ENCODE measurements around the gene SCG2. TPM values are rescaled to one million over a fixed set of nuclear protein-coding genes. Genes with fewer than 3 reads are reported as not detected.

SCG2 gene
- total and polyA plus RNA-seq, 2 donors (not counting 1 experiment from before 2014, with no cell fraction given): 0.66 to 2.9 TPM

DNA sequence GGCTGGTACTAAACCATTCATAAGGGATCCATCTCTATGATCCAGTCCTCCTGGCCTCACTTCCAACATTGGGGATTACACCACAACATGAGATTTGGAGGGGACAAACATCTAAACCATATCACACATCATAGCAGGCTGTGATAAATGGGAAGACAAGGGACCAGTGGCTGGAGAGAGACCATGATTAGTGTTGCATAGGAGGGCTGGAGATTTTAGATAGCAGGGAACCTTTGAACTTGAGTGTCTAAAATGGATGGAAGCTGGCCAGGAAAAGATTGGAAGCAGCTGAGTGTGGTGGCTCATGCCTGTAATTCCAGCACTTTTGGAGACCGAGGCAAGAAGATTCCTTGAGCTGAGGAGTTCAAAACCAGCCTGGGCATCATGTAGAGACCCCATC is 12.4 kb upstream of the SCG2 start:
- TF ChIP-seq, protein P1, sequence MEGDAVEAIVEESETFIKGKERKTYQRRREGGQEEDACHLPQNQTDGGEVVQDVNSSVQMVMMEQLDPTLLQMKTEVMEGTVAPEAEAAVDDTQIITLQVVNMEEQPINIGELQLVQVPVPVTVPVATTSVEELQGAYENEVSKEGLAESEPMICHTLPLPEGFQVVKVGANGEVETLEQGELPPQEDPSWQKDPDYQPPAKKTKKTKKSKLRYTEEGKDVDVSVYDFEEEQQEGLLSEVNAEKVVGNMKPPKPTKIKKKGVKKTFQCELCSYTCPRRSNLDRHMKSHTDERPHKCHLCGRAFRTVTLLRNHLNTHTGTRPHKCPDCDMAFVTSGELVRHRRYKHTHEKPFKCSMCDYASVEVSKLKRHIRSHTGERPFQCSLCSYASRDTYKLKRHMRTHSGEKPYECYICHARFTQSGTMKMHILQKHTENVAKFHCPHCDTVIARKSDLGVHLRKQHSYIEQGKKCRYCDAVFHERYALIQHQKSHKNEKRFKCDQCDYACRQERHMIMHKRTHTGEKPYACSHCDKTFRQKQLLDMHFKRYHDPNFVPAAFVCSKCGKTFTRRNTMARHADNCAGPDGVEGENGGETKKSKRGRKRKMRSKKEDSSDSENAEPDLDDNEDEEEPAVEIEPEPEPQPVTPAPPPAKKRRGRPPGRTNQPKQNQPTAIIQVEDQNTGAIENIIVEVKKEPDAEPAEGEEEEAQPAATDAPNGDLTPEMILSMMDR (conservative IDR thresholded peaks at IDR 0.05 in 1 of 2, IDR thresholded peaks at IDR 0.05 in 1 of 2; ENCODE audit: low read depth in 1 of 2, low read length in 2 of 2): no peak
- TF ChIP-seq EZH2 (IDR thresholded peaks at IDR 0.05; ENCODE audit: low read length, missing control alignments): no peak
- Histone ChIP-seq H2AFZ (ENCODE audit: low read length) (no peak overlapping the region), H3K27ac (ENCODE audit: insufficient read depth, low read length) (no peak overlapping the region), H3K4me1 (ENCODE audit: control insufficient read depth, extremely low read depth, insufficient read depth, low read length) (peaks cover 6% of the 10 kb centered on the region), H3K79me2 (ENCODE audit: control insufficient read depth, insufficient read depth, low read length) (no peaks in the 10 kb centered on the region), H3K9me3 (ENCODE audit: control insufficient read depth, insufficient read depth, low read depth, low read length) (no peaks in the 10 kb centered on the region), H3K4me3 (replicated peaks in 1 of 4; ENCODE audit: control extremely low read depth in 1 of 4, insufficient read depth in 1 of 4, low read depth in 3 of 4, low read length in 4 of 4) (no peak overlapping the region), H3K36me3 (ENCODE audit: control insufficient read depth, insufficient read depth, low read length) (no peaks in the 10 kb centered on the region), H3K4me2 (ENCODE audit: extremely low read depth, insufficient read depth, low read length) (no peak overlapping the region), H3K27me3 (ENCODE audit: control insufficient read depth, insufficient read depth, low read length) (peaks cover 3% of the 10 kb centered on the region), H4K20me1 (ENCODE audit: control insufficient read depth, extremely low read depth, insufficient read depth, low read length) (no peaks in the 10 kb centered on the region), H3K9ac (ENCODE audit: insufficient read depth, low read length) (no peak overlapping the region)
- no peak for DNase-seq (ENCODE audit: low read depth in 2 of 2)

DNA sequence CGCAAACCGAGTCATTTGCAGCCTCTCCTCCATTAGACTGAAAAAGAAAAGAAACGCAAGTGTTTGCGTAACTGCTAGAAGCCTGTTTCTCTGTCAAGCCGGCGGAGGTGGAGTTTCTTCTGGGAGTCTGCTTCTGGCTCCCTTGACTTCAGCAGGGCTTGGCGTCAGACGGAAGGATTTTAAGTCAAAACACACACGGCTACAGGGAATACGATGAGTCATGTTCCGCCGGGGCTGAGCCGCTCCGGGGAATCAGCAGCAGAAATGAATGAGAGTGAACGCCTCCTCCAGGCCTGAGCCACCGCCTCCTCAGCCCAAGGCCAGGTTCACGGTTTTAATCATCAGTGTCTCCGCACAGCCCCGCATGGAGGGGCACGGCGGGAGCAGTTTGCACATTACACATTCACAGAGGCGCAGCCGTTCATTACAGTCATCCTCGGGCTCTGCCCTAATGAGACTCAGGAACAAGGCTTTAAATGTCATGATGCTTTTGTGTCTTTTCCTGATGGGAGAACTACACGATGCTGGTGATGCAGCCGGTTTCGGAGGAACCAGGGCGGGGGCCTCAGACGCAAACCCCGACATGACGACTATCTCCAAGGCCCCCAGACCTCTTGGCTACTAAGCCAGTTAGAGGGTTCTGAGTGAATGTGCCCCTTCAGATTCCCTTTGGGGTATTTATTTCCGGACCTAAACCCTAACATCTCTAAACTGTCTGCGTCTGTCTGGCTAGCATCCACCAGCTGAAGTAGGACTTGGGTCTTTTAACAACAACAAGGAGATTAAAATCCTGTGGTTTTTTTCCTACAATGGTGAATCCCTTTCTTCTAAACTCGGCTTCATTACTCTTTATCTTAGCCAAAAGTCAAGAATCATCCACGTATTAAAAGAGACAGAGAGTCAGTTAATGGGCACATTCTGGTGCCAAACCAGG is 11.1 kb upstream of the SCG2 start:
- Histone ChIP-seq H3K4me2 (ENCODE audit: extremely low read depth, insufficient read depth, low read length) (peak overlapping the region; percentile 96), H3K9me3 (ENCODE audit: control insufficient read depth, insufficient read depth, low read depth, low read length) (no peaks in the 10 kb centered on the region), H3K9ac (ENCODE audit: insufficient read depth, low read length) (peak overlapping the region; percentile 48), H3K4me3 (replicated peaks in 1 of 4; ENCODE audit: control extremely low read depth in 1 of 4, insufficient read depth in 1 of 4, low read depth in 3 of 4, low read length in 4 of 4) (peak overlapping the region; percentile 24 to 47 (median 43)), H4K20me1 (ENCODE audit: control insufficient read depth, extremely low read depth, insufficient read depth, low read length) (no peaks in the 10 kb centered on the region), H3K4me1 (ENCODE audit: control insufficient read depth, extremely low read depth, insufficient read depth, low read length) (peaks cover 6% of the 10 kb centered on the region), H3K27me3 (ENCODE audit: control insufficient read depth, insufficient read depth, low read length) (no peaks in the 10 kb centered on the region), H3K79me2 (ENCODE audit: control insufficient read depth, insufficient read depth, low read length) (no peaks in the 10 kb centered on the region), H3K36me3 (ENCODE audit: control insufficient read depth, insufficient read depth, low read length) (no peaks in the 10 kb centered on the region), H2AFZ (ENCODE audit: low read length) (peak overlapping the region; percentile 87), H3K27ac (ENCODE audit: insufficient read depth, low read length) (peak overlapping the region; percentile 73)
- peak; percentile 99 for DNase-seq (ENCODE audit: low read depth in 2 of 2)
- TF ChIP-seq, protein P1 (conservative IDR thresholded peaks at IDR 0.05 in 1 of 2, IDR thresholded peaks at IDR 0.05 in 1 of 2; ENCODE audit: low read depth in 1 of 2, low read length in 2 of 2): no peak
- no peak for TF ChIP-seq EZH2 (IDR thresholded peaks at IDR 0.05; ENCODE audit: low read length, missing control alignments)

DNA sequence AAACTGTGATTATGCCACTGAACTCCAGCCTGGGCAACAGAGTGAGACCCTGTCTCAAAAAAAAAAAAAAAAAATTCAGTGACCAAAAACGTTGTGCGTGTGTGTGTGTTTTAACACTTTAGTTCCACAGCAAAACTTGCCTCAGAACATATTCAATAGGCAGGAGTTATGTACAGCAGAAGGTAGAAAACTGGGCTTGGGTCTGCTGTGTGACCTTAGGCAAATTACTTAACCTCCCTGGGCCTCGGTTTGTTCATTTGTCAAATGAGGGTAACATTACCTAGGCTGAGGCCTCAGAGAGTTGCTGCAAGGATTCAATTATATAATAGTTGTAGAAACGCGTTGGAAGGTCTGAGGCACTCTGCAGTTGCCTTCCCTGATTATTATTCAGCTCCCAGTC is 10.3 kb upstream of the SCG2 start:
- Histone ChIP-seq H3K4me3 (replicated peaks in 1 of 4; ENCODE audit: control extremely low read depth in 1 of 4, insufficient read depth in 1 of 4, low read depth in 3 of 4, low read length in 4 of 4) (peak overlapping the region; percentile 24 to 47 (median 43)), H3K27ac (ENCODE audit: insufficient read depth, low read length) (peak overlapping the region; percentile 69), H4K20me1 (ENCODE audit: control insufficient read depth, extremely low read depth, insufficient read depth, low read length) (no peaks in the 10 kb centered on the region), H3K36me3 (ENCODE audit: control insufficient read depth, insufficient read depth, low read length) (no peaks in the 10 kb centered on the region), H3K9me3 (ENCODE audit: control insufficient read depth, insufficient read depth, low read depth, low read length) (no peaks in the 10 kb centered on the region), H3K4me2 (ENCODE audit: extremely low read depth, insufficient read depth, low read length) (peak overlapping the region; percentile 87), H2AFZ (ENCODE audit: low read length) (peak overlapping the region; percentile 78), H3K27me3 (ENCODE audit: control insufficient read depth, insufficient read depth, low read length) (no peaks in the 10 kb centered on the region), H3K79me2 (ENCODE audit: control insufficient read depth, insufficient read depth, low read length) (no peaks in the 10 kb centered on the region), H3K4me1 (ENCODE audit: control insufficient read depth, extremely low read depth, insufficient read depth, low read length) (peaks cover 6% of the 10 kb centered on the region), H3K9ac (ENCODE audit: insufficient read depth, low read length) (peak overlapping the region; percentile 26)
- no peak for DNase-seq (ENCODE audit: low read depth in 2 of 2)
- no peak for TF ChIP-seq EZH2 (IDR thresholded peaks at IDR 0.05; ENCODE audit: low read length, missing control alignments)
- TF ChIP-seq, protein P1 (conservative IDR thresholded peaks at IDR 0.05 in 1 of 2, IDR thresholded peaks at IDR 0.05 in 1 of 2; ENCODE audit: low read depth in 1 of 2, low read length in 2 of 2): no peak
